IMR-90 (cell line): ENCODE results near the gene ZNF423. TPM values are rescaled to one million over a fixed set of nuclear protein-coding genes. Genes with fewer than 3 reads are reported as not detected.

Source experiments
- ATAC-seq: fragments of 200-7000 bp; cut with Tn5 transposase; 2 replicates; pipeline ENCODE4 v1.9.1; 2020; ENCODE audit warnings: low read depth, mild to moderate bottlenecking, moderate library complexity
- BruUV-seq: library from RNA; stranded (reverse); fragments of 400-500 nt; replicated peaks from 2 replicates; lab custom pipeline; 2021; lab: Mats Ljungman, UMichigan
- CTCF ChIA-PET: fragments of 300-600 bp; formaldehyde crosslinking; extraction: SDS; loops from one replicate; lab custom pipeline; 2021; ENCODE audit warnings: antibody characterized with exemption; lab: Yijun Ruan, JAX
- POLR2A ChIA-PET: fragments of 300-600 bp; sonication (Branson Sonifier 250); formaldehyde crosslinking; loops from one replicate; lab custom pipeline; 2022; ENCODE audit warnings: antibody characterized with exemption; ENCODE audit not compliant: unreplicated experiment; lab: Charles Lee
- DNase-seq: peaks from one replicate; pipeline ENCODE4 v3.0.0; 2013
- H2AFZ ChIP-seq: replicated peaks from 2 replicates; pipeline ENCODE3; 2013; ENCODE audit warnings: low read length, mild to moderate bottlenecking; ENCODE audit not compliant: poor library complexity
- H2AK5ac ChIP-seq: 2 replicates; pipeline ENCODE4 v1.6.1; 2013; ENCODE audit warnings: low read depth, low read length, inconsistent platforms
- H2AK9ac ChIP-seq: replicated peaks from 2 replicates; pipeline ENCODE3; 2013; ENCODE audit warnings: mild to moderate bottlenecking, low read depth, low read length, moderate library complexity; ENCODE audit not compliant: poor library complexity
- H2BK120ac ChIP-seq: 2 replicates; pipeline ENCODE4 v1.6.1; 2013; ENCODE audit warnings: low read depth, low read length, inconsistent platforms
- H2BK15ac ChIP-seq: 3 replicates; pipeline ENCODE4 v1.6.1; 2013; ENCODE audit warnings: low read depth, low read length, inconsistent platforms
- H2BK20ac ChIP-seq: 2 replicates; pipeline ENCODE4 v1.6.1; 2013; ENCODE audit warnings: low read depth, mild to moderate bottlenecking, inconsistent platforms, low read length, moderate library complexity
- H2BK5ac ChIP-seq: 2 replicates; pipeline ENCODE4 v1.6.1; 2013; ENCODE audit warnings: mild to moderate bottlenecking, low read depth, low read length, inconsistent platforms; ENCODE audit not compliant: poor library complexity, severe bottlenecking
- H3K14ac ChIP-seq: replicated peaks from 2 replicates; pipeline ENCODE4 v1.6.1; 2013; ENCODE audit warnings: low read depth, low read length, inconsistent platforms
- H3K18ac ChIP-seq: 2 replicates; pipeline ENCODE4 v1.6.1; 2013; ENCODE audit warnings: low read depth, low read length, control low read depth
- H3K23ac ChIP-seq: 2 replicates; pipeline ENCODE4 v1.6.1; 2013; ENCODE audit warnings: low read depth, low read length, inconsistent platforms
- H3K27ac ChIP-seq: 2 replicates; pipeline ENCODE4 v1.5.1; 2013; ENCODE audit warnings: mild to moderate bottlenecking, control low read depth, low read length; ENCODE audit not compliant: insufficient read depth
- H3K27me3 ChIP-seq: 2 replicates; pipeline ENCODE4 v1.6.1; 2013; ENCODE audit warnings: low read length; ENCODE audit not compliant: control insufficient read depth, insufficient read depth
- H3K36me3 ChIP-seq: 2 replicates; pipeline ENCODE4 v1.6.1; 2013; ENCODE audit warnings: low read length, mixed read lengths; ENCODE audit not compliant: control insufficient read depth, insufficient read depth
- H3K4ac ChIP-seq: 2 replicates; pipeline ENCODE4 v1.6.1; 2013; ENCODE audit warnings: low read depth, low read length, inconsistent platforms
- H3K4me1 ChIP-seq: 2 replicates; pipeline ENCODE4 v1.6.1; 2013; ENCODE audit warnings: low read length, mixed read lengths; ENCODE audit not compliant: control insufficient read depth, insufficient read depth
- H3K4me2 ChIP-seq: 2 replicates; pipeline ENCODE4 v1.6.1; 2013; ENCODE audit warnings: low read depth, mild to moderate bottlenecking, control low read depth, low read length, moderate library complexity
- H3K4me3 ChIP-seq: 2 replicates; pipeline ENCODE4 v1.5.1; 2013; ENCODE audit warnings: low read depth, mild to moderate bottlenecking, control low read depth, low read length, moderate library complexity; ENCODE audit not compliant: insufficient read depth
- H3K56ac ChIP-seq: 2 replicates; pipeline ENCODE4 v1.6.1; 2013; ENCODE audit warnings: low read length, inconsistent platforms; ENCODE audit not compliant: insufficient read depth; ENCODE audit errors: extremely low read depth
- H3K79me1 ChIP-seq, 2 experiments: 2 replicates each; pipeline ENCODE4 v1.6.1; 2013; ENCODE audit warnings: low read length in 2 of 2, inconsistent platforms in 1 of 2, low read depth in 1 of 2
- H3K9ac ChIP-seq: 2 replicates; pipeline ENCODE4 v1.6.1; 2013; ENCODE audit warnings: low read depth, low read length, control low read depth
- H3K9me1 ChIP-seq: 2 replicates; pipeline ENCODE4 v1.6.1; 2013; ENCODE audit warnings: low read length, inconsistent platforms; ENCODE audit not compliant: insufficient read depth
- H3K9me3 ChIP-seq: 2 replicates; pipeline ENCODE4 v1.6.1; 2013; ENCODE audit warnings: low read length; ENCODE audit not compliant: control insufficient read depth, insufficient read depth
- H4K20me1 ChIP-seq: 2 replicates; pipeline ENCODE4 v1.6.1; 2013; ENCODE audit warnings: low read length, inconsistent platforms; ENCODE audit not compliant: insufficient read depth
- H4K5ac ChIP-seq: 2 replicates; pipeline ENCODE4 v1.6.1; 2013; ENCODE audit warnings: mild to moderate bottlenecking, low read depth, low read length, control low read depth
- H4K8ac ChIP-seq, 2 experiments: 2 replicates each; pipeline ENCODE4 v1.6.1; 2013; ENCODE audit warnings: low read depth in 2 of 2, low read length in 2 of 2, control low read depth in 1 of 2, inconsistent platforms in 1 of 2
- H4K91ac ChIP-seq: 2 replicates; pipeline ENCODE4 v1.6.1; 2013; ENCODE audit warnings: low read depth, low read length, inconsistent platforms; ENCODE audit not compliant: insufficient read depth
- BHLHE40 ChIP-seq: fragments of 150-350 bp; IDR thresholded peaks from 2 replicates; pipeline ENCODE4 v1.6.1; 2016; ENCODE audit warnings: mild to moderate bottlenecking, low read depth, low read length
- CEBPB ChIP-seq: IDR thresholded peaks from 2 replicates; pipeline ENCODE4 v1.6.1; 2012; ENCODE audit warnings: low read depth, low read length, improper control_type of control experiment
- CHD1 ChIP-seq: IDR thresholded peaks from 2 replicates; pipeline ENCODE4 v1.6.1; 2012; ENCODE audit warnings: low read depth, low read length, improper control_type of control experiment
- CTCF ChIP-seq: conservative IDR thresholded peaks from 2 replicates; pipeline ENCODE4 v1.5.1; 2012; ENCODE audit warnings: mild to moderate bottlenecking, low read depth, low read length, improper control_type of control experiment
- ELK1 ChIP-seq: fragments of 150-350 bp; IDR thresholded peaks from 2 replicates; pipeline ENCODE4 v1.6.1; 2016; ENCODE audit warnings: low read depth, mild to moderate bottlenecking, low read length, moderate library complexity, borderline replicate concordance
- MXI1 ChIP-seq: IDR thresholded peaks from 2 replicates; pipeline ENCODE4 v1.6.1; 2012; ENCODE audit warnings: low read depth, mild to moderate bottlenecking, low read length, moderate library complexity, borderline replicate concordance
- NFE2L2 ChIP-seq: fragments of 150-350 bp; IDR thresholded peaks from 2 replicates; pipeline ENCODE4 v1.6.1; 2016; ENCODE audit warnings: low read depth, mild to moderate bottlenecking, low read length
- POLR2A ChIP-seq: IDR thresholded peaks from 2 replicates; pipeline ENCODE4 v1.6.1; 2012; ENCODE audit warnings: mild to moderate bottlenecking, low read depth, low read length
- RAD21 ChIP-seq: IDR thresholded peaks from 2 replicates; pipeline ENCODE4 v1.6.1; 2012; ENCODE audit warnings: low read length, improper control_type of control experiment
- RCOR1 ChIP-seq: IDR thresholded peaks from 2 replicates; pipeline ENCODE4 v1.6.1; 2012; ENCODE audit warnings: mild to moderate bottlenecking, low read length, improper control_type of control experiment; ENCODE audit not compliant: insufficient replicate concordance
- SMC3 ChIP-seq: fragments of 150-350 bp; IDR thresholded peaks from 2 replicates; pipeline ENCODE4 v1.6.1; 2016; ENCODE audit warnings: low read depth, mild to moderate bottlenecking, antibody characterized with exemption, low read length, moderate library complexity
- USF2 ChIP-seq: fragments of 150-350 bp; IDR thresholded peaks from 2 replicates; pipeline ENCODE4 v1.6.1; 2017; ENCODE audit warnings: mild to moderate bottlenecking, antibody characterized with exemption, low read length, low read depth
- WGBS, 2 experiments: methylation state at CpG; one replicate each; pipeline versions ENCODE4 v1.1.5 to v1.1.7; 2013; ENCODE audit warnings: missing lambda C conversion rate in 2 of 2; ENCODE audit not compliant: insufficient read length in 1 of 2; ENCODE audit errors: extremely low coverage in 2 of 2; 5-methylcytosine and 5-hydroxymethylcytosine counted together
- dilution Hi-C: fragments of 300-500 bp; cut with HindIII; formaldehyde crosslinking; loops from one replicate; pipeline ENCODE4 v1.14.3; 2018; ENCODE audit warnings: low sequenced_read_pairs; ENCODE audit not compliant: unreplicated experiment
- in situ Hi-C: fragments of 300-500 bp; cut with MboI; formaldehyde crosslinking; loops from 3 replicates; pipeline ENCODE4 v1.14.3; 2019; ENCODE audit warnings: low sequenced_read_pairs, inconsistent platforms, mixed read lengths
- intact Hi-C: fragments of 100-400 bp; cut with micrococcal nuclease; formaldehyde crosslinking; loops from 2 replicates; pipeline ENCODE4 v1.10.0; 2022
- polyA plus RNA-seq, 3 experiments: library from polyadenylated mRNA; depleted of rRNA; stranded (reverse); fragments of >200 nt; gene quantifications; 2 replicates each; pipeline ENCODE4 v1.2.3, GENCODE V29; 2012; ENCODE audit warnings: low replicate concordance in 1 of 3
- total RNA-seq: library from RNA; depleted of rRNA; stranded (reverse); fragments of >200 nt; gene quantifications from 2 replicates; pipeline ENCODE4 v1.2.3, GENCODE V29; 2012

The ZNF423 gene
- total and polyA plus RNA-seq, 2 of the 4 experiments (the other 2 are of a cell fraction) = under 0.01 to 0.10 TPM

- Histone ChIP-seq H3K4ac (no peak overlapping the region), H3K9me1 (peaks cover 9% of the 10 kb centered on the region; the same call in 1 of the 2 replicates), H3K4me2 (no peak overlapping the region), H3K18ac (no peak overlapping the region), H2AK9ac (no peak overlapping the region), H3K23ac (no peak overlapping the region), H3K9ac (no peak overlapping the region), H4K20me1 (no peaks in the 10 kb centered on the region; the same call in 1 of the 2 replicates), H4K91ac (no peak overlapping the region), H4K5ac (no peak overlapping the region), H4K8ac (no peak overlapping the region), H2BK5ac (no peak overlapping the region), H3K14ac (no peak overlapping the region), H3K27ac (no peak overlapping the region), H2AFZ (no peak overlapping the region), H3K56ac (no peak overlapping the region), H2BK20ac (no peak overlapping the region), H3K36me3 (no peaks in the 10 kb centered on the region), H3K27me3 (peaks cover 2% of the 10 kb centered on the region), H3K4me3 (no peak overlapping the region), H2AK5ac (no peak overlapping the region), H2BK120ac (no peak overlapping the region), H3K4me1 (peaks cover 16% of the 10 kb centered on the region), H3K79me1 (no peaks in the 10 kb centered on the region), H3K9me3 (no peaks in the 10 kb centered on the region), H2BK15ac (no peak overlapping the region)
- intact Hi-C loops = no loop called here
- CTCF ChIA-PET = no interaction called here
- ATAC-seq = no peak
- WGBS, 2 experiments = 55% methylated on average over 3 of the region's 4 CpGs; no CpG with 5 or more reads in 1 of the 2 experiments
- no TSS peak for BruUV-seq
- POLR2A ChIA-PET = no interaction called here
- TF ChIP-seq CEBPB (no peak), BHLHE40 (no peak), CTCF (no peak), POLR2A (no peak), RAD21 (no peak), CHD1 (no peak), SMC3 (no peak), ELK1 (no peak), MXI1 (no peak), USF2 (no peak), RCOR1 (no peak), NFE2L2 (no peak)
- no peak for DNase-seq
- dilution Hi-C loops = no loop called here
- in situ Hi-C loops = no loop called here
These were observed 238.8 kb downstream of the ZNF423 start for GRCh38 chr16:49617016-49617629.
